Liver (tissue), 3 donors: ENCODE data around the gene TUBGCP4.

ENCODE experiments used
- EGR1 ChIP-seq, 2 donors: IDR thresholded peaks; 2 replicates each; pipeline ENCODE4 v1.6.1; 2016 to 2018; ENCODE audit warnings: antibody characterized with exemption in 2 of 2, low read depth in 2 of 2
- GABPA ChIP-seq, 2 donors: IDR thresholded peaks in 1 of 2; conservative IDR thresholded peaks in 1 of 2; 2 replicates each; pipeline ENCODE4 v1.6.1; 2016; ENCODE audit warnings: antibody characterized with exemption in 2 of 2, mild to moderate bottlenecking in 1 of 2, moderate library complexity in 1 of 2
- JUND ChIP-seq, 2 donors: IDR thresholded peaks; 2 replicates each; pipeline ENCODE4 v1.6.1; 2016; ENCODE audit warnings: antibody characterized with exemption in 2 of 2
- RAD21 ChIP-seq, 2 donors: IDR thresholded peaks; 2 replicates each; pipeline ENCODE4 v1.6.1; 2016; ENCODE audit warnings: antibody characterized with exemption in 2 of 2, mild to moderate bottlenecking in 2 of 2
- RXRA ChIP-seq, 2 donors: IDR thresholded peaks; 2 replicates each; pipeline ENCODE4 v1.6.1; 2017 to 2018; ENCODE audit warnings: antibody characterized with exemption in 2 of 2, mild to moderate bottlenecking in 1 of 2
- SP1 ChIP-seq: IDR thresholded peaks from 2 replicates; pipeline ENCODE4 v1.6.1; 2018; ENCODE audit warnings: antibody characterized with exemption, mild to moderate bottlenecking
- TAF1 ChIP-seq: conservative IDR thresholded peaks from 2 replicates; pipeline ENCODE4 v1.6.1; 2016; ENCODE audit warnings: antibody characterized with exemption, mild to moderate bottlenecking
- YY1 ChIP-seq: IDR thresholded peaks from 2 replicates; pipeline ENCODE4 v1.6.1; 2016; ENCODE audit warnings: antibody characterized with exemption, mild to moderate bottlenecking
- TF ChIP-seq, protein P1 (sequence below): fragments of 150-350 bp; IDR thresholded peaks from 2 replicates; pipeline ENCODE4 v1.5.1; 2017; ENCODE audit warnings: improper control_type of control experiment, low read depth, low read length; ENCODE audit not compliant: missing input control
- TF ChIP-seq, protein P2 (sequence below): IDR thresholded peaks from 2 replicates; pipeline ENCODE4 v1.6.1; 2016; ENCODE audit warnings: antibody characterized with exemption
- TF ChIP-seq, protein P3 (sequence below): IDR thresholded peaks from 2 replicates; pipeline ENCODE4 v1.6.1; 2016; ENCODE audit warnings: antibody characterized with exemption
- TF ChIP-seq, protein P4 (sequence below): IDR thresholded peaks from 2 replicates; pipeline ENCODE4 v1.6.1; 2016; ENCODE audit warnings: antibody characterized with exemption
- TF ChIP-seq, protein P5 (sequence below): IDR thresholded peaks from 2 replicates; pipeline ENCODE4 v1.6.1; 2016; ENCODE audit warnings: antibody characterized with exemption, mild to moderate bottlenecking
- donor health status: healthy.
- donor health status: healthy.

DNA sequence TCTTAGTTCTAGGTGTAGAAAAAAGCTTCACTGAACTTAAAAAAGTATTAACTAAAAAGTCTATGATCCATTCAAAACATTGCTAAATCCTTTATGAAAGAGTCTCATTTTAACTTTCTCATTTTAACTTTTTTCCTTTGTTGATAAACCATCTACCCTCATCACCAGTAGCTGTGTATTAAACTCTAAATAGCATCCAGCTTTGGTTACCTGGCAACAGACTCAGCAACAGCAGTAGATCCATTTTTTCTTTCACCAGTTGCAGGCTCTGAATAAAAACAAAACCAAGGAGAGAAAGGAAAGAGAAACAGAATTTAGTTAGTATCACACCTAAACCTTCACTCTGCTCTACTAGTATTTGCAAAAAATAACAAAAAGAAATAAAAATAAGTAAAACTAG, 70.4 kb downstream of the TUBGCP4 start:
- TF ChIP-seq, protein P1, sequence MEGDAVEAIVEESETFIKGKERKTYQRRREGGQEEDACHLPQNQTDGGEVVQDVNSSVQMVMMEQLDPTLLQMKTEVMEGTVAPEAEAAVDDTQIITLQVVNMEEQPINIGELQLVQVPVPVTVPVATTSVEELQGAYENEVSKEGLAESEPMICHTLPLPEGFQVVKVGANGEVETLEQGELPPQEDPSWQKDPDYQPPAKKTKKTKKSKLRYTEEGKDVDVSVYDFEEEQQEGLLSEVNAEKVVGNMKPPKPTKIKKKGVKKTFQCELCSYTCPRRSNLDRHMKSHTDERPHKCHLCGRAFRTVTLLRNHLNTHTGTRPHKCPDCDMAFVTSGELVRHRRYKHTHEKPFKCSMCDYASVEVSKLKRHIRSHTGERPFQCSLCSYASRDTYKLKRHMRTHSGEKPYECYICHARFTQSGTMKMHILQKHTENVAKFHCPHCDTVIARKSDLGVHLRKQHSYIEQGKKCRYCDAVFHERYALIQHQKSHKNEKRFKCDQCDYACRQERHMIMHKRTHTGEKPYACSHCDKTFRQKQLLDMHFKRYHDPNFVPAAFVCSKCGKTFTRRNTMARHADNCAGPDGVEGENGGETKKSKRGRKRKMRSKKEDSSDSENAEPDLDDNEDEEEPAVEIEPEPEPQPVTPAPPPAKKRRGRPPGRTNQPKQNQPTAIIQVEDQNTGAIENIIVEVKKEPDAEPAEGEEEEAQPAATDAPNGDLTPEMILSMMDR, result no peak
- TF ChIP-seq, protein P2, sequence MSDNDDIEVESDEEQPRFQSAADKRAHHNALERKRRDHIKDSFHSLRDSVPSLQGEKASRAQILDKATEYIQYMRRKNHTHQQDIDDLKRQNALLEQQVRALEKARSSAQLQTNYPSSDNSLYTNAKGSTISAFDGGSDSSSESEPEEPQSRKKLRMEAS, result no peak
- TF ChIP-seq RXRA (IDR thresholded peaks at IDR 0.05) (no peak), EGR1 (IDR thresholded peaks at IDR 0.05; ENCODE audit: low read depth in 2 of 2) (no peak), YY1 (no peak), TAF1 (no peak), GABPA (IDR thresholded peaks at IDR 0.05 in 1 of 2, conservative IDR thresholded peaks at IDR 0.05 in 1 of 2) (no peak), RAD21 (IDR thresholded peaks at IDR 0.05) (no peak), SP1 (no peak), JUND (IDR thresholded peaks at IDR 0.05) (no peak)
- TF ChIP-seq, protein P3, sequence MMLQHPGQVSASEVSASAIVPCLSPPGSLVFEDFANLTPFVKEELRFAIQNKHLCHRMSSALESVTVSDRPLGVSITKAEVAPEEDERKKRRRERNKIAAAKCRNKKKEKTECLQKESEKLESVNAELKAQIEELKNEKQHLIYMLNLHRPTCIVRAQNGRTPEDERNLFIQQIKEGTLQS, result no peak
- TF ChIP-seq, protein P4, sequence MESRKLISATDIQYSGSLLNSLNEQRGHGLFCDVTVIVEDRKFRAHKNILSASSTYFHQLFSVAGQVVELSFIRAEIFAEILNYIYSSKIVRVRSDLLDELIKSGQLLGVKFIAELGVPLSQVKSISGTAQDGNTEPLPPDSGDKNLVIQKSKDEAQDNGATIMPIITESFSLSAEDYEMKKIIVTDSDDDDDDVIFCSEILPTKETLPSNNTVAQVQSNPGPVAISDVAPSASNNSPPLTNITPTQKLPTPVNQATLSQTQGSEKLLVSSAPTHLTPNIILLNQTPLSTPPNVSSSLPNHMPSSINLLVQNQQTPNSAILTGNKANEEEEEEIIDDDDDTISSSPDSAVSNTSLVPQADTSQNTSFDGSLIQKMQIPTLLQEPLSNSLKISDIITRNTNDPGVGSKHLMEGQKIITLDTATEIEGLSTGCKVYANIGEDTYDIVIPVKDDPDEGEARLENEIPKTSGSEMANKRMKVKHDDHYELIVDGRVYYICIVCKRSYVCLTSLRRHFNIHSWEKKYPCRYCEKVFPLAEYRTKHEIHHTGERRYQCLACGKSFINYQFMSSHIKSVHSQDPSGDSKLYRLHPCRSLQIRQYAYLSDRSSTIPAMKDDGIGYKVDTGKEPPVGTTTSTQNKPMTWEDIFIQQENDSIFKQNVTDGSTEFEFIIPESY, result no peak
- TF ChIP-seq, protein P5, sequence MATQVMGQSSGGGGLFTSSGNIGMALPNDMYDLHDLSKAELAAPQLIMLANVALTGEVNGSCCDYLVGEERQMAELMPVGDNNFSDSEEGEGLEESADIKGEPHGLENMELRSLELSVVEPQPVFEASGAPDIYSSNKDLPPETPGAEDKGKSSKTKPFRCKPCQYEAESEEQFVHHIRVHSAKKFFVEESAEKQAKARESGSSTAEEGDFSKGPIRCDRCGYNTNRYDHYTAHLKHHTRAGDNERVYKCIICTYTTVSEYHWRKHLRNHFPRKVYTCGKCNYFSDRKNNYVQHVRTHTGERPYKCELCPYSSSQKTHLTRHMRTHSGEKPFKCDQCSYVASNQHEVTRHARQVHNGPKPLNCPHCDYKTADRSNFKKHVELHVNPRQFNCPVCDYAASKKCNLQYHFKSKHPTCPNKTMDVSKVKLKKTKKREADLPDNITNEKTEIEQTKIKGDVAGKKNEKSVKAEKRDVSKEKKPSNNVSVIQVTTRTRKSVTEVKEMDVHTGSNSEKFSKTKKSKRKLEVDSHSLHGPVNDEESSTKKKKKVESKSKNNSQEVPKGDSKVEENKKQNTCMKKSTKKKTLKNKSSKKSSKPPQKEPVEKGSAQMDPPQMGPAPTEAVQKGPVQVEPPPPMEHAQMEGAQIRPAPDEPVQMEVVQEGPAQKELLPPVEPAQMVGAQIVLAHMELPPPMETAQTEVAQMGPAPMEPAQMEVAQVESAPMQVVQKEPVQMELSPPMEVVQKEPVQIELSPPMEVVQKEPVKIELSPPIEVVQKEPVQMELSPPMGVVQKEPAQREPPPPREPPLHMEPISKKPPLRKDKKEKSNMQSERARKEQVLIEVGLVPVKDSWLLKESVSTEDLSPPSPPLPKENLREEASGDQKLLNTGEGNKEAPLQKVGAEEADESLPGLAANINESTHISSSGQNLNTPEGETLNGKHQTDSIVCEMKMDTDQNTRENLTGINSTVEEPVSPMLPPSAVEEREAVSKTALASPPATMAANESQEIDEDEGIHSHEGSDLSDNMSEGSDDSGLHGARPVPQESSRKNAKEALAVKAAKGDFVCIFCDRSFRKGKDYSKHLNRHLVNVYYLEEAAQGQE, result no peak
